BE2C (cell line): ENCODE data around the gene APLF.
"Not testable (repeated sequence)": the region's sequence is repeated elsewhere in the genome, so short reads cannot be mapped to it uniquely, and the experiment has no call there.

ENCODE experiments used
- DNase-seq: peaks from one replicate; pipeline ENCODE4 v3.0.0-alpha.2; 2020
- H3K27me3 ChIP-seq: fragments of 250-450 bp; sonication (Bioruptor Pico); 2 replicates; pipeline ENCODE4 v1.5.1; 2020; ENCODE audit warnings: mild to moderate bottlenecking
- H3K36me3 ChIP-seq: fragments of 250-450 bp; sonication (Bioruptor Pico); 2 replicates; pipeline ENCODE4 v1.5.1; 2020; ENCODE audit warnings: mild to moderate bottlenecking
- H3K4me1 ChIP-seq: fragments of 250-450 bp; sonication (Bioruptor Pico); 2 replicates; pipeline ENCODE4 v1.5.1; 2020
- H3K4me3 ChIP-seq: 2 replicates; pipeline ENCODE4 v1.5.1; 2011; ENCODE audit warnings: low read depth, low read length
- H3K9me3 ChIP-seq: fragments of 250-450 bp; sonication (Bioruptor Pico); 2 replicates; pipeline ENCODE4 v1.5.1; 2020
- CTCF ChIP-seq: IDR thresholded peaks from 2 replicates; pipeline ENCODE4 v1.5.1; 2012; ENCODE audit warnings: mild to moderate bottlenecking, low read depth, low read length

APLF gene

GRCh38 chr2:68594674-68595492, 127.5 kb downstream of the APLF start:
- H3K4me1 ChIP-seq = no peaks in the 10 kb centered on the region
- no peak overlapping the region for H3K4me3 ChIP-seq
- peak; percentile 72 for TF ChIP-seq CTCF
- no peaks in the 10 kb centered on the region for H3K27me3 ChIP-seq
- no peaks in the 10 kb centered on the region for H3K9me3 ChIP-seq
- peak; percentile 19 for DNase-seq
- no peaks in the 10 kb centered on the region for H3K36me3 ChIP-seq

- DNase-seq, H3K36me3 ChIP-seq, H3K27me3 ChIP-seq, H3K9me3 ChIP-seq, H3K4me1 ChIP-seq, H3K4me3 ChIP-seq: not testable (repeated sequence)
Measured at GRCh38 chr2:68595493-68595785, 128.1 kb downstream of the APLF start.

- H3K4me1 ChIP-seq, H3K27me3 ChIP-seq, H3K36me3 ChIP-seq, DNase-seq, H3K4me3 ChIP-seq, H3K9me3 ChIP-seq: not testable (repeated sequence)
Measured at GRCh38 chr2:68600495-68600894, 133.1 kb downstream of the APLF start.

GRCh38 chr2:68603059-68603458, 135.7 kb downstream of the APLF start:
- Histone ChIP-seq H3K4me1 (no peaks in the 10 kb centered on the region), H3K27me3 (no peaks in the 10 kb centered on the region), H3K4me3 (no peak overlapping the region), H3K36me3 (no peaks in the 10 kb centered on the region), H3K9me3 (no peaks in the 10 kb centered on the region)
- TF ChIP-seq CTCF = no peak
- DNase-seq = no peak

- Histone ChIP-seq H3K4me1 (no peaks in the 10 kb centered on the region), H3K36me3 (no peaks in the 10 kb centered on the region), H3K27me3 (no peaks in the 10 kb centered on the region), H3K9me3 (no peaks in the 10 kb centered on the region), H3K4me3 (no peak overlapping the region)
- DNase-seq = no peak
- no peak for TF ChIP-seq CTCF
Measured at GRCh38 chr2:68604077-68604476, 136.7 kb downstream of the APLF start.

GRCh38 chr2:68605939-68606338, 138.6 kb downstream of the APLF start:
- no peaks in the 10 kb centered on the region for H3K36me3 ChIP-seq
- DNase-seq = no peak
- no peak overlapping the region for H3K4me3 ChIP-seq
- no peaks in the 10 kb centered on the region for H3K27me3 ChIP-seq
- no peaks in the 10 kb centered on the region for H3K9me3 ChIP-seq
- no peak for TF ChIP-seq CTCF
- no peaks in the 10 kb centered on the region for H3K4me1 ChIP-seq

GRCh38 chr2:68606759-68607158, 139.4 kb downstream of the APLF start:
- no peaks in the 10 kb centered on the region for H3K9me3 ChIP-seq
- DNase-seq = no peak
- H3K4me3 ChIP-seq = no peak overlapping the region
- TF ChIP-seq CTCF = no peak
- no peaks in the 10 kb centered on the region for H3K4me1 ChIP-seq
- no peaks in the 10 kb centered on the region for H3K36me3 ChIP-seq
- H3K27me3 ChIP-seq = no peaks in the 10 kb centered on the region
